T-helper 1 cell treated with Interleukin-12 subunit alpha and Interleukin-12 subunit beta and Interleukin-4 antibody, amounts not matched to agents 30 μg/mL and 1 μg/mL, for 36 hours (primary cell): ENCODE results near the gene RORB.
A peak's percentile ranks its signal among the peaks of the same experiment; 100 is the strongest.
"Not testable (repeated sequence)": the region's sequence is repeated elsewhere in the genome, so short reads cannot be mapped to it uniquely, and the experiment has no call there.

Experiments used
- H3K27ac Mint-ChIP-seq: one replicate; pipeline ENCODE4 v1.8.0; 2021; ENCODE audit warnings: mild to moderate bottlenecking, mixed read lengths
- H3K27me3 Mint-ChIP-seq: one replicate; pipeline ENCODE4 v1.8.0; 2021; ENCODE audit warnings: low read depth, mixed read lengths
- H3K36me3 Mint-ChIP-seq: one replicate; pipeline ENCODE4 v1.8.0; 2021; ENCODE audit warnings: low read depth, mixed read lengths
- H3K4me1 Mint-ChIP-seq: one replicate; pipeline ENCODE4 v1.8.0; 2021; ENCODE audit warnings: low read depth, mixed read lengths
- H3K4me3 Mint-ChIP-seq: one replicate; pipeline ENCODE4 v1.8.0; 2021; ENCODE audit warnings: mild to moderate bottlenecking, moderate library complexity, mixed read lengths
- H3K9me3 Mint-ChIP-seq: one replicate; pipeline ENCODE4 v1.8.0; 2021; ENCODE audit warnings: mixed read lengths

RORB gene

DNA sequence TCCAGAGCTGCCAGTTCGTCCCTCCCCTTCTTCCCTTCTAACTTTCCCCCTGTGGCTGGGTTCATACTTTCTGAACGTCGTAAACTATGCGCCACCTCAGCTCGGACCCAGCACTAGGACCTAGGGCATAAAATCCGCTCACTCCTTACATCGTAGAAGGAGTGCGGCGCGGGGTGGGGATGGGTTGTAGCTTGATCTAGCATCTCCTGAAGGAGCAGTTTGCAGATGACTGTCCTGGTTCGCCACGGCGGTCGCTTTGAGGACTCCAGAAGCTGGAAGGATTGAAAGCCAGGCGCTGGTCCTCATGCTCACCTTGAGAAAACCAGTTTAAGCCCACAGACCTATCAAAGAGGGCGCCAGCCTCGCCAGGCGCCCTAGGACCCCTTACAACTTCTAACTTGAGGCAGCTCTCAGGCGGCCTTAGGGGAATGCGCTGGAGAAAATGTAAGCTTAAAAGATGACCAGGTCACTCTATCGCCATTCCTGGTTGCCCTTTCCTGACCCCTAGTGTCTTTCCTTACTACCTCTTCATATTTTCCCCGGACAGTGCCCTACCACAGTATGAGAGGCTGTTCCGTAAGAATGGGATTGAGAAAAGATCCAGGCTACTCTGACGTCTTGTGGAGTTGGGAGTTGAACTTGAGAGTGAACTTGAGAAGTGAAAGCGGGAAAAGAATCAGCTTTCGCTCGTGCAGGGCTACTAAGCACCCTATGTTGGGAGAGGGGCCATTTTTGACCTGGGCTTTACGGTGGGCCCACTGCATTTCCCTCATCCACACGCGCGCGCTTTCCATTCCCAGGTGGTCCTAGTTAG, 2.8 kb downstream of the RORB start:
- H3K4me3 Mint-ChIP-seq, result peak overlapping the region; percentile 73
- H3K36me3 Mint-ChIP-seq, result peaks cover 3% of the 10 kb centered on the region
- H3K27ac Mint-ChIP-seq, result no peak overlapping the region
- peaks cover 29% of the 10 kb centered on the region for H3K4me1 Mint-ChIP-seq
- H3K9me3 Mint-ChIP-seq, result no peaks in the 10 kb centered on the region
- H3K27me3 Mint-ChIP-seq, result peaks cover 68% of the 10 kb centered on the region

DNA sequence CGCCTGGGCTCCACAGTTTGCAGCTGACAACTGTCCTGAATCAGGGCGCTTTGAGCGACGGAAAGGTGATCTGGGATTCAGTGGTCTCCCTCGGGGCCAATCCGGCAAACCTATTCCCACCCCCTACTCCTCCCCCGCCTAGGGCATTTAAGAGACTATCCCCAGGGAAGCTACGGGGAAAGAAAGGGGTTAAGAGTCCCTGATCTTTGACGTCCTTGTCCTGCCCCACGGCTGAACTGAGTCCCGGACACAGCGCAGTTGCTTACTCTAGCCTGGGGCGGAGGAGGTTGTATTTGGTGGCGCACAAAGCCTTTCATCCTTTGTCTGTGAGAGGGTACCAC, 3.4 kb downstream of the RORB start:
- peaks cover 29% of the 10 kb centered on the region for H3K4me1 Mint-ChIP-seq
- H3K9me3 Mint-ChIP-seq, result no peaks in the 10 kb centered on the region
- no peak overlapping the region for H3K27ac Mint-ChIP-seq
- H3K27me3 Mint-ChIP-seq, result peaks cover 66% of the 10 kb centered on the region
- no peak overlapping the region for H3K4me3 Mint-ChIP-seq
- H3K36me3 Mint-ChIP-seq, result peaks cover 3% of the 10 kb centered on the region

DNA sequence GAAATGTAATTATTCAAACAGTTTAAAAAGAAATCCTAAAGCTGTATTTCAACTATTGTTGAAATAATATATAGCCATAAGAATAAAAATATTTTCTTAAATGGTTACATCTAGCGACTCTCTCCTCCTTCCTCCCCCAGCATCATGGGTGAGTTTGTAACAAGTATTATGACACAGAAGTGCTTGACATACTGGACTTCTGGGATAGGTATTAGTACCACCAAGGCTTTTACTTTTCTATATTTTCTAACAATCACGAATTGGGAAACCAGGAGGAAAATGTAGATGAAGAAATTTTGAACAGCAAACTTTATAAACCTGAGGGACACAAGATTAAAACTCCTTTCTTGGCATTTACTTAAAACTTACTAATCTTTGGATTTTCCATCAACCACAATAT, 4.4 kb downstream of the RORB start:
- H3K9me3 Mint-ChIP-seq, result no peaks in the 10 kb centered on the region
- no peak overlapping the region for H3K4me3 Mint-ChIP-seq
- peaks cover 27% of the 10 kb centered on the region for H3K4me1 Mint-ChIP-seq
- H3K36me3 Mint-ChIP-seq, result peaks cover 3% of the 10 kb centered on the region
- H3K27ac Mint-ChIP-seq, result no peak overlapping the region
- H3K27me3 Mint-ChIP-seq, result peaks cover 58% of the 10 kb centered on the region

DNA sequence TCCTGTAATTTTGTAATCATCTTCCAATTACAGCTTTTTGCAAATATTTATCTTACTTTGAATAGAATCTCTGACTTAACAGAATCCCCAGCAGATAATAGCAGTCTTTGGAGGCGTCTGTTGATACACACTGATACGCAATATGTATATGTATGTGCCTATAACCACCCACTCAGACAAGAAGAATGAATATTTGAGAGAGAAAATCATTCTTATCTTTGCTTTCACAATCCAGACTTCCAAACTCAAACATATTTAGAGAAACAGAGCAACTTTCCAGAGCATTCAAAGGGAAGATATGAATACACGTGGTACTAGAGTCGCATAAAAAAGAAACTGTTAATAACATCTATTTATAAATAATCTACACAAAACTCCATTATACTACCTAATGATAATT, 6.1 kb downstream of the RORB start:
- Mint-ChIP-seq H3K27me3 (peaks cover 43% of the 10 kb centered on the region), H3K27ac (no peak overlapping the region), H3K4me3 (no peak overlapping the region), H3K36me3 (peaks cover 2% of the 10 kb centered on the region), H3K4me1 (peaks cover 16% of the 10 kb centered on the region), H3K9me3 (no peaks in the 10 kb centered on the region)

DNA sequence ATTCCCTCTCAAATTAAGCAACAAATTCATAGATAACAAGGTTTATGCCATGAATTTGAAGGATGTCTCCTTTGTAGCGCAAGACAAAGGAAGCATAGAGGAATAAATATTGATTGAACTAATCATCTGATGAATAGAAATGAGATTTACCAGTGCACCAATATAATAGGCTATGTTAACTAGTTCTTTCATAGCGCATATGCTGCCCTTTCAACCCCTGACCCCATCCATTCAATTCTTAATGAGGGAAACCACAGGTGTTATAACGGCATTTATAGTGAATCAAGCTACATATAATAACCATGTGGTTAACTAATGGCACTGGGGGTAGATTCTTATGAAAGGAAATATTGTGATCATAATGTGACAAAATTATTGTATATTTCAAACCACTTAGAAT, 6.5 kb downstream of the RORB start:
- Mint-ChIP-seq H3K27me3 (peaks cover 40% of the 10 kb centered on the region), H3K4me1 (peaks cover 14% of the 10 kb centered on the region), H3K9me3 (no peaks in the 10 kb centered on the region), H3K4me3 (no peak overlapping the region), H3K36me3 (peaks cover 2% of the 10 kb centered on the region), H3K27ac (no peak overlapping the region)

DNA sequence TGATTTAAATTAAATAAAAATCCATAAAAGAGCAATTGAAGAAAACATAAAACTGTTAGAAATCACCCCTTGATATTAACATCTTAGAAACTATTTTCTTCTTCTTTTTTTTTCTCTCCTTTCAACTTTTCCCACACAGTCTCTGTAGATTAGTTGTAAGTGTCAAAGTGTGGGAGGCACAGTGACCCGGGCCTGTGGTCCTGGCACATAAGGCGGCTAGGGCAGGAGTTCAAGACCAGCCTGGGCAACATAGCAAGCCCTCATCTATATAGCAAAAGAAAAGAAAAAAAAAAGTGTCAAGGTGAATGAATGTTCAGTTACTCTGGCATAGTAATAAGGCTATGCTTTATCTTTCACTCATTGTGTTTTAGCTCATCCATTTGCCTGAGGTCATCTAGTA, 14.2 kb downstream of the RORB start:
- H3K36me3 Mint-ChIP-seq, result no peaks in the 10 kb centered on the region
- peaks cover 4% of the 10 kb centered on the region for H3K27me3 Mint-ChIP-seq
- H3K9me3 Mint-ChIP-seq, result no peaks in the 10 kb centered on the region
- H3K27ac Mint-ChIP-seq, result no peak overlapping the region
- no peak overlapping the region for H3K4me3 Mint-ChIP-seq
- H3K4me1 Mint-ChIP-seq, result no peaks in the 10 kb centered on the region

DNA sequence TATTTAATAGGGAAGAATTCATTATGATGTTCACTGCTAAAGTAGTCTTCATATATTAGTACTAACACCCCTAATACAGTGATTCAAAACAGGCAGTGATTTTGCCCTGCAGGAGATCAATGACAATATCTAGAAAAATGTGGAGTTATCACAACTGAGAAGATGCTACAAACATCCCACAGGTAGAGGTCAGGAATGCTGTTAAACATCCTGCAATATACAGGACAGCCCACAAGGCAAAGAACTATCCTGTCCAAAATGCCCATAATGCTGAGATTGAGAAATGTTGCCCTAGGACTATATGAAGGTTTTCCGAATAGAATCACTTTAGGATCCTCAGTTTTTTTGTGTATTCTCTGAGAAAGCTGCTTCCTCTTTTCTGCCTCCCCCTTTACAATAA, 15.3 kb downstream of the RORB start:
- H3K9me3 Mint-ChIP-seq, result no peaks in the 10 kb centered on the region
- H3K27ac Mint-ChIP-seq, result no peak overlapping the region
- peaks cover 7% of the 10 kb centered on the region for H3K27me3 Mint-ChIP-seq
- no peaks in the 10 kb centered on the region for H3K4me1 Mint-ChIP-seq
- no peaks in the 10 kb centered on the region for H3K36me3 Mint-ChIP-seq
- no peak overlapping the region for H3K4me3 Mint-ChIP-seq

DNA sequence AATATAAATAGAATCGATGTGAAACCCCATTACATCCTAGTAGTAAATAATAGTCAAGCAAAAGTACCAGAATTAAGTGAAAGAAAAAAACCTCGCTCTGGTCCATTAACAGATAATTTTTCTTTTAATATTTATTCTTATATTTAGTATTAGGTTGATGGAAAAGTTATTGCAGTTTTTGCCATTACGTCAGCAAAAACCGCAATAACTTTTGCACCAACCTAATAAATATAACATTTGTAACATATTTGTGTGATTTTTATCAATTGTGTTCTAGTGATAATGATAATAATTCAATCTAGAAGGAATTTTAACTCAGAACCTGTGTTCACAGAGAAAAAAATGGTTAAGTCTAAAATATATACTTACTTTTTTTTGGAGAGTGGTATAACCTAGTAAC, 16.1 kb downstream of the RORB start:
- H3K4me3 Mint-ChIP-seq, result no peak overlapping the region
- H3K36me3 Mint-ChIP-seq, result no peaks in the 10 kb centered on the region
- H3K27me3 Mint-ChIP-seq, result peaks cover 7% of the 10 kb centered on the region

DNA sequence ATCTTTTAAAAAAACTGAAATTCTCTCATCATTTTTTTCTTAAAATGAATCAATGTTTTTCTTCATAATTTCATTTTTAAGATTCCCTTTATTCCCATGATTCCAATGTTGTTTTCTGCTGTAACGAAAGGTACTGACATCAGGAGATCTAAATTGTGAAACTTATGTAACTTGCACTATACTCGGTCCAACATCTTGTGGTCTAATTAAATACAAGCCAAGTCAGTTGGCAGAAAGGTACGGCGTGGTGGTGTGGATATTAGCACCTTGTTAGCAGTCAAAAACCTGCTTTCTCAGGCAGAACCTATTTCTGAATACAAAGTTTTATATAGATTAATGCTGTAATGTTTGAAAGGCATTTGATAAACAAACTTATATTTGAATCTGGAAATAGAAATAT, 20.1 kb downstream of the RORB start:
- Mint-ChIP-seq H3K4me3 (no peak overlapping the region), H3K36me3 (no peaks in the 10 kb centered on the region), H3K27me3 (peaks cover 12% of the 10 kb centered on the region), H3K4me1 (no peaks in the 10 kb centered on the region), H3K9me3 (no peaks in the 10 kb centered on the region), H3K27ac (no peak overlapping the region)

More for the DNA sequence above, 16.1 kb downstream of the RORB start:
- H3K27ac Mint-ChIP-seq, result no peak overlapping the region
- H3K9me3 Mint-ChIP-seq, result no peaks in the 10 kb centered on the region
- no peaks in the 10 kb centered on the region for H3K4me1 Mint-ChIP-seq

DNA sequence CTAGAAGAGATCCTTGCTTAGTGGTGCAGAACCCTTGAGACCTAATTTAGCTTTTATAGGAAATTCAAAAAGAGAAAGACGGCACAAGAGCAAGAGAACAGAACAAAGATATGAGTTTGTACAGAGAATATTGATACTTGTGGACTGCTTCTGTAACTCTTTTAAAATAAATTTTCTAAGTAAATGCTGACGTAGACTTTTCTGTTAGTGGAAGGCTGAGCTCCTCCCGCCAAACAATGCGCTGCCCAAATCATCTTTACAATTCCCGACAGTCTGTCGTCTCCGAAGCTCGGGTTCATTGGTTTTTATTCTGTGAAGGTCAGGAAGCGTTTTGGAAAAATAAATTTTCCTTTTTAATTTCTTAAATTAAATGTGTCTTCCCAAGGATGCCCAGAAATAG, 22.3 kb downstream of the RORB start:
- no peak overlapping the region for H3K27ac Mint-ChIP-seq
- H3K4me1 Mint-ChIP-seq, result no peaks in the 10 kb centered on the region
- no peak overlapping the region for H3K4me3 Mint-ChIP-seq
- no peaks in the 10 kb centered on the region for H3K36me3 Mint-ChIP-seq
- peaks cover 17% of the 10 kb centered on the region for H3K27me3 Mint-ChIP-seq
- no peaks in the 10 kb centered on the region for H3K9me3 Mint-ChIP-seq

DNA sequence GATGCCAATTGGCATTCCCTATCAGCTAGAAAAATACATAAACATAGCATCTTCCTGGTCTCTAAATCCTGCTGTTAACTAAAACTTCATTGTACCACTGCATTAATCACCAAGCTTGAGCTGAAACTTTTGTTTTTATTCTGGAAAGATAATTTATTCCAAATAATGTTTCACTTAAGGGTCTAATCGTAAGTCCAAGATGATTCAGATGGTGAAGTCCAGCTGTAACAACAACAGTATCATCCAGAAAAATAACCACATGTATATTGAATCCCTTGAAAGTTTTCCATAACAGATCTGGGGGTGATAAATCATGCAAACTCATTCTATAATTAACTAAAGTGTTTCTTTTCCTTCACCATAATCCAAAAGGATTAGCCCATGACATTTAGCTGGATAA, 23.9 kb downstream of the RORB start:
- Mint-ChIP-seq H3K27ac (no peak overlapping the region), H3K4me3 (no peak overlapping the region), H3K9me3 (no peaks in the 10 kb centered on the region), H3K27me3 (peaks cover 17% of the 10 kb centered on the region), H3K4me1 (no peaks in the 10 kb centered on the region), H3K36me3 (no peaks in the 10 kb centered on the region)

DNA sequence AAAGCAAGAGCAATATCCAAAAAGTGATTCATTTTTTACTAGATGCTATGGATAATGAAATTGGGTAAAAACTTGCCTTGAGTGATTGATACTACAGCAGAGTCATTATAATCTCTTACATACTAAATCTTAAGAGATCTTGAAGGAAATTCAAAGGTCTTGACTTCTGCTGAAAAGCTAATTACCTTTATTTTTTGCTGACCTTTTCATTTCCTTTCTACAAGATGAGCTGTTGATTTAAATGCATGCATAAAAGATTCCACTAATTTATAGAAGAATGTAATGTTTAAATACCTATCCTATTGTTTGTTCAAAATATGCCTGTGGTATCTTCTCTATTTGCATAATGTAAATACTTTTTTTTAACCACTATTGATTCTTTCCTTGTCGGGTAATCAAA, 27.2 kb downstream of the RORB start:
- Mint-ChIP-seq H3K4me3 (no peak overlapping the region), H3K27ac (no peak overlapping the region), H3K4me1 (no peaks in the 10 kb centered on the region), H3K9me3 (no peaks in the 10 kb centered on the region), H3K27me3 (peaks cover 11% of the 10 kb centered on the region), H3K36me3 (no peaks in the 10 kb centered on the region)

DNA sequence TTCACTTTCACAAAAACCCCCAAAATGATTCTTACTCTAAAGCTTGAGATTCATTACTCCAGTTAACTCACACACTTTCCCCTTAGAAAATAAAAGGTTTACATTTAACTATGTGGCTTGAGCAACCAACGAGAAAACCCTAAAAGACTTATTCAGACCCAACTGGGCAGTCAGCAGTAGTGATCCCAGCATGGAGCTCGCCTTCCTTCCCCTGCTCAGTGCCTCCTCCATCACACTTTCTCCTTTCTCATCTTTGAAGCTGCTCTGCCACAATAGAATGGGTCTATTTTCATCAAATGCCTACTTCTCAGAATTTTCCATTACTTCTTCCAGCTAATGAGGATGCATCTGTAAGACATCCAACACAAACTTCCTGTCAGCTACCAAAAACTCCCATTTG, 29.1 kb downstream of the RORB start:
- Mint-ChIP-seq H3K27ac (no peak overlapping the region), H3K9me3 (no peaks in the 10 kb centered on the region), H3K27me3 (peaks cover 8% of the 10 kb centered on the region), H3K4me3 (no peak overlapping the region), H3K36me3 (no peaks in the 10 kb centered on the region), H3K4me1 (no peaks in the 10 kb centered on the region)

DNA sequence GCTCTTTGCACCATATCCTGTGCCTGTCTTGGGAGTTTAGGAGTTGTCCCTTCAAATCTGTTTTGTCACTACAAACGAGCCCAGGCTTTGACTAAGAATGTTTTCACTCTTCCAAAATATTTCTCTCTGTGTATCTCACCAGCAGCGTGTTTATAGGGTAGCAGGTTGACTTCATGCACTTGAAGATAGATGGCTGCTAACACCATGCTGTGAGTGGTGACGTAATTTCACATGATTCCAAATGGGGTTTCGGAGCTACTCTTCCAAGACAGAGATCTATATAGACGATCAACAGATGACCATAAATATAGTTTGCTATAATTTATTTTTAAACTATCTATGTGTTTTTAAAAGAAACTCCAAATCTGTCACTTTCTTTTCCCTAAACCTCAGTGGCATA, 30.6 kb downstream of the RORB start:
- Mint-ChIP-seq H3K36me3 (no peaks in the 10 kb centered on the region), H3K4me1 (no peaks in the 10 kb centered on the region), H3K4me3 (no peak overlapping the region), H3K9me3 (no peaks in the 10 kb centered on the region), H3K27me3 (peaks cover 8% of the 10 kb centered on the region), H3K27ac (no peak overlapping the region)

DNA sequence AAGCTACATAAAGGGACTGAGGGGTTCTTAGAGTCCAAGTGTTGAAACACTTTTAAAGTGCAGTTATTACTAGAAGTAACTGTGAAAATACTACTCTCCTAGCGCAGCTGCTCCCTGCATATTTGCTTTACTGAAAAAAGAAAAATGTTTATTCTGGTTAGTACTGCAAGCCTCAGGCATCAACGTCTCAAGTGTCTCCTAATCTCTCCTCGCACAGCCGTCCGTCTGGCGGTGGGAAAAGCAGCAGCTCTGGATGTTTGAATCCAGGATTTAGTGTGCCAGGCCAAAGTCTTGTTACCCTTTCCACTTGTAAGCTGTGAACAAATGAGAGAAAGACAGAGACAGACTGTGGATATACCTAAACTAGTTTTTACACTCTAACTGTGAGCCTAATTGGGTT, 31.1 kb downstream of the RORB start:
- Mint-ChIP-seq H3K9me3 (no peaks in the 10 kb centered on the region), H3K27me3 (peaks cover 5% of the 10 kb centered on the region), H3K4me3 (no peak overlapping the region), H3K27ac (no peak overlapping the region), H3K36me3 (no peaks in the 10 kb centered on the region), H3K4me1 (no peaks in the 10 kb centered on the region)

DNA sequence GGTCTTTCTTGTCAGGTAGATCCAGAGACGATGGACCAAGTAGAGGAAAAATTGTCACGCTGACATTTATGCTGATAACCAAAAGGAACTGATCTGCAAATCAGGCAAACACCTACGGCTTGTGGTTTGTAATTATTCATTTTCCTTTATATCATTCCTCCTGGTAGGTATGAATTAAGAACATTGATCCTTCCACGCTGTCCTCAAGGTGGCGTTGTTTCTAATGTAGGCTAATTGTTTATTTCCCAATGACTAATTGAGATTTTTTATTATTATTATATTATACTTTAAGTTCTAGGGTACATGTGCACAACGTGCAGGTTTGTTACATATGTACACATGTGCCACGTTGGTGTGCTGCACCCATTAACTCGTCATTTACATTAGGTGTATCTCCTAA, 33.3 kb downstream of the RORB start:
- not testable (repeated sequence) for H3K4me1 Mint-ChIP-seq, H3K27me3 Mint-ChIP-seq, H3K36me3 Mint-ChIP-seq, H3K27ac Mint-ChIP-seq, H3K4me3 Mint-ChIP-seq, H3K9me3 Mint-ChIP-seq
